Measurements from ENCODE around the gene BCAS3.

DNA sequence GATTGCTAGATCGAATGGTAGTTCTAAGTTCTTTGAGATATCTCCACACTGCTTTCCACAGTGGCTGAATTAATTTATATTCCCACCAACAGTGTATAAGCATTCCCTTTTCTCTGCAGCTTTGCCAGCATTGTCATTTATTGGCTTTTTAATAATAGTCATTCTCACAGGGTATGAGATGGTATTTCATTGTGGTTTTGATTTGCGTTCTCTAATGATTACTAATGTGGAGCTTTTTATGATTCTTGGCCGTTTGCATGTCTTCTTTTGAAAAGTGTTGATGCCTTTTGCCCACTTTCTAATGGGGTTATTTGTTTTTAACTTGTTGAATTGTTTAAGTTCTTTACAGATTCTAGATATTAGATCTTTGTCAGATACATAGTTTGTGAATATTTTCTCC is 36.5 kb upstream of the BCAS3 start:
- TF ChIP-seq POLR2A (IDR thresholded peaks at IDR 0.05) = no peak
- TF ChIP-seq, protein P1, sequence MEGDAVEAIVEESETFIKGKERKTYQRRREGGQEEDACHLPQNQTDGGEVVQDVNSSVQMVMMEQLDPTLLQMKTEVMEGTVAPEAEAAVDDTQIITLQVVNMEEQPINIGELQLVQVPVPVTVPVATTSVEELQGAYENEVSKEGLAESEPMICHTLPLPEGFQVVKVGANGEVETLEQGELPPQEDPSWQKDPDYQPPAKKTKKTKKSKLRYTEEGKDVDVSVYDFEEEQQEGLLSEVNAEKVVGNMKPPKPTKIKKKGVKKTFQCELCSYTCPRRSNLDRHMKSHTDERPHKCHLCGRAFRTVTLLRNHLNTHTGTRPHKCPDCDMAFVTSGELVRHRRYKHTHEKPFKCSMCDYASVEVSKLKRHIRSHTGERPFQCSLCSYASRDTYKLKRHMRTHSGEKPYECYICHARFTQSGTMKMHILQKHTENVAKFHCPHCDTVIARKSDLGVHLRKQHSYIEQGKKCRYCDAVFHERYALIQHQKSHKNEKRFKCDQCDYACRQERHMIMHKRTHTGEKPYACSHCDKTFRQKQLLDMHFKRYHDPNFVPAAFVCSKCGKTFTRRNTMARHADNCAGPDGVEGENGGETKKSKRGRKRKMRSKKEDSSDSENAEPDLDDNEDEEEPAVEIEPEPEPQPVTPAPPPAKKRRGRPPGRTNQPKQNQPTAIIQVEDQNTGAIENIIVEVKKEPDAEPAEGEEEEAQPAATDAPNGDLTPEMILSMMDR (IDR thresholded peaks at IDR 0.05) = no peak

Data from body of pancreas (tissue), 4 donors.